ENCODE data around the gene UBAC2.

DNA sequence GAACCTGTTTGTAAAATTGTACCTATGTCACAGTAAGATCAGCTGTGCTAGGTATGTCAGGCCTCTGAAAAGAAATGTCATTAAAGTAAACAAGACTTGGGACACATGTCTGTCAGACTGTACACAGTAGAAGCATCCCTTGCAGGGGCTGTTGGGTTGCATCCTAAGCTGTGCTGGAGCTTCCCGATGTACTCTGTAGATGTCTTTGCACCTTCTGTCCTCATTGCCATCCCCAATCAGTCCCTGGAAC lies 155.3 kb downstream of the UBAC2 start:
- TF ChIP-seq, protein P1, sequence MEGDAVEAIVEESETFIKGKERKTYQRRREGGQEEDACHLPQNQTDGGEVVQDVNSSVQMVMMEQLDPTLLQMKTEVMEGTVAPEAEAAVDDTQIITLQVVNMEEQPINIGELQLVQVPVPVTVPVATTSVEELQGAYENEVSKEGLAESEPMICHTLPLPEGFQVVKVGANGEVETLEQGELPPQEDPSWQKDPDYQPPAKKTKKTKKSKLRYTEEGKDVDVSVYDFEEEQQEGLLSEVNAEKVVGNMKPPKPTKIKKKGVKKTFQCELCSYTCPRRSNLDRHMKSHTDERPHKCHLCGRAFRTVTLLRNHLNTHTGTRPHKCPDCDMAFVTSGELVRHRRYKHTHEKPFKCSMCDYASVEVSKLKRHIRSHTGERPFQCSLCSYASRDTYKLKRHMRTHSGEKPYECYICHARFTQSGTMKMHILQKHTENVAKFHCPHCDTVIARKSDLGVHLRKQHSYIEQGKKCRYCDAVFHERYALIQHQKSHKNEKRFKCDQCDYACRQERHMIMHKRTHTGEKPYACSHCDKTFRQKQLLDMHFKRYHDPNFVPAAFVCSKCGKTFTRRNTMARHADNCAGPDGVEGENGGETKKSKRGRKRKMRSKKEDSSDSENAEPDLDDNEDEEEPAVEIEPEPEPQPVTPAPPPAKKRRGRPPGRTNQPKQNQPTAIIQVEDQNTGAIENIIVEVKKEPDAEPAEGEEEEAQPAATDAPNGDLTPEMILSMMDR (IDR thresholded peaks at IDR 0.05; ENCODE audit: low read depth, low read length, missing input control): no peak
- TF ChIP-seq, protein P2, sequence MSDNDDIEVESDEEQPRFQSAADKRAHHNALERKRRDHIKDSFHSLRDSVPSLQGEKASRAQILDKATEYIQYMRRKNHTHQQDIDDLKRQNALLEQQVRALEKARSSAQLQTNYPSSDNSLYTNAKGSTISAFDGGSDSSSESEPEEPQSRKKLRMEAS (IDR thresholded peaks at IDR 0.05): no peak
- TF ChIP-seq JUND (IDR thresholded peaks at IDR 0.05): no peak
- TF ChIP-seq GABPA (IDR thresholded peaks at IDR 0.05 in 1 of 2, conservative IDR thresholded peaks at IDR 0.05 in 1 of 2): no peak
- no peak for TF ChIP-seq SP1 (IDR thresholded peaks at IDR 0.05)
- no peak for TF ChIP-seq YY1 (IDR thresholded peaks at IDR 0.05)
- TF ChIP-seq RAD21 (IDR thresholded peaks at IDR 0.05): no peak
- TF ChIP-seq, protein P3, sequence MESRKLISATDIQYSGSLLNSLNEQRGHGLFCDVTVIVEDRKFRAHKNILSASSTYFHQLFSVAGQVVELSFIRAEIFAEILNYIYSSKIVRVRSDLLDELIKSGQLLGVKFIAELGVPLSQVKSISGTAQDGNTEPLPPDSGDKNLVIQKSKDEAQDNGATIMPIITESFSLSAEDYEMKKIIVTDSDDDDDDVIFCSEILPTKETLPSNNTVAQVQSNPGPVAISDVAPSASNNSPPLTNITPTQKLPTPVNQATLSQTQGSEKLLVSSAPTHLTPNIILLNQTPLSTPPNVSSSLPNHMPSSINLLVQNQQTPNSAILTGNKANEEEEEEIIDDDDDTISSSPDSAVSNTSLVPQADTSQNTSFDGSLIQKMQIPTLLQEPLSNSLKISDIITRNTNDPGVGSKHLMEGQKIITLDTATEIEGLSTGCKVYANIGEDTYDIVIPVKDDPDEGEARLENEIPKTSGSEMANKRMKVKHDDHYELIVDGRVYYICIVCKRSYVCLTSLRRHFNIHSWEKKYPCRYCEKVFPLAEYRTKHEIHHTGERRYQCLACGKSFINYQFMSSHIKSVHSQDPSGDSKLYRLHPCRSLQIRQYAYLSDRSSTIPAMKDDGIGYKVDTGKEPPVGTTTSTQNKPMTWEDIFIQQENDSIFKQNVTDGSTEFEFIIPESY (IDR thresholded peaks at IDR 0.05): no peak
- TF ChIP-seq, protein P4, sequence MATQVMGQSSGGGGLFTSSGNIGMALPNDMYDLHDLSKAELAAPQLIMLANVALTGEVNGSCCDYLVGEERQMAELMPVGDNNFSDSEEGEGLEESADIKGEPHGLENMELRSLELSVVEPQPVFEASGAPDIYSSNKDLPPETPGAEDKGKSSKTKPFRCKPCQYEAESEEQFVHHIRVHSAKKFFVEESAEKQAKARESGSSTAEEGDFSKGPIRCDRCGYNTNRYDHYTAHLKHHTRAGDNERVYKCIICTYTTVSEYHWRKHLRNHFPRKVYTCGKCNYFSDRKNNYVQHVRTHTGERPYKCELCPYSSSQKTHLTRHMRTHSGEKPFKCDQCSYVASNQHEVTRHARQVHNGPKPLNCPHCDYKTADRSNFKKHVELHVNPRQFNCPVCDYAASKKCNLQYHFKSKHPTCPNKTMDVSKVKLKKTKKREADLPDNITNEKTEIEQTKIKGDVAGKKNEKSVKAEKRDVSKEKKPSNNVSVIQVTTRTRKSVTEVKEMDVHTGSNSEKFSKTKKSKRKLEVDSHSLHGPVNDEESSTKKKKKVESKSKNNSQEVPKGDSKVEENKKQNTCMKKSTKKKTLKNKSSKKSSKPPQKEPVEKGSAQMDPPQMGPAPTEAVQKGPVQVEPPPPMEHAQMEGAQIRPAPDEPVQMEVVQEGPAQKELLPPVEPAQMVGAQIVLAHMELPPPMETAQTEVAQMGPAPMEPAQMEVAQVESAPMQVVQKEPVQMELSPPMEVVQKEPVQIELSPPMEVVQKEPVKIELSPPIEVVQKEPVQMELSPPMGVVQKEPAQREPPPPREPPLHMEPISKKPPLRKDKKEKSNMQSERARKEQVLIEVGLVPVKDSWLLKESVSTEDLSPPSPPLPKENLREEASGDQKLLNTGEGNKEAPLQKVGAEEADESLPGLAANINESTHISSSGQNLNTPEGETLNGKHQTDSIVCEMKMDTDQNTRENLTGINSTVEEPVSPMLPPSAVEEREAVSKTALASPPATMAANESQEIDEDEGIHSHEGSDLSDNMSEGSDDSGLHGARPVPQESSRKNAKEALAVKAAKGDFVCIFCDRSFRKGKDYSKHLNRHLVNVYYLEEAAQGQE (IDR thresholded peaks at IDR 0.05): no peak
- TF ChIP-seq ATF3 (IDR thresholded peaks at IDR 0.05): no peak
- no peak for TF ChIP-seq TAF1 (conservative IDR thresholded peaks at IDR 0.05)
- no peak for TF ChIP-seq NR2F2 (IDR thresholded peaks at IDR 0.05)
- TF ChIP-seq FOXA1 (IDR thresholded peaks at IDR 0.05): no peak
